OCI-LY1 (cell line): ENCODE measurements around the gene SMURF2.

Experiments used
- CTCF ChIP-seq: fragments of 200-600 bp; sonication (generic), shearing (Covaris generic); IDR thresholded peaks from 2 replicates; pipeline ENCODE4 v1.5.1; 2017; ENCODE audit warnings: mild to moderate bottlenecking, antibody characterized with exemption, low read length, moderate library complexity, mixed read lengths
- EZH2 ChIP-seq: fragments of 200-600 bp; sonication (generic), shearing (Covaris generic); IDR thresholded peaks from 2 replicates; pipeline ENCODE4 v1.8.0; 2017; ENCODE audit warnings: borderline replicate concordance, mixed run types, mild to moderate bottlenecking, antibody characterized with exemption, low read length, moderate library complexity, mixed read lengths

- TF ChIP-seq CTCF: no peak
- no peak for TF ChIP-seq EZH2
These were observed 156.5 kb downstream of the SMURF2 start for GRCh38 chr17:64505340-64506200.
